ENCODE measurements around the gene WNT6.

- TF ChIP-seq CTCF (IDR thresholded peaks at IDR 0.05; ENCODE audit: control extremely low read depth in 1 of 3, insufficient read depth in 1 of 3, low read depth in 1 of 3, low read length in 3 of 3) (no peak), EP300 (IDR thresholded peaks at IDR 0.05; ENCODE audit: borderline replicate concordance in 1 of 2, low read depth in 2 of 2, low read length in 2 of 2) (no peak), GABPA (IDR thresholded peaks at IDR 0.05; ENCODE audit: borderline replicate concordance, insufficient read depth, low read length) (no peak), JUND (IDR thresholded peaks at IDR 0.05; ENCODE audit: low read length) (no peak), POLR2AphosphoS5 (IDR thresholded peaks at IDR 0.05; ENCODE audit: low read depth, low read length) (no peak), POLR2A (IDR thresholded peaks at IDR 0.05; ENCODE audit: control extremely low read depth in 1 of 2, low read depth in 2 of 2, low read length in 2 of 2) (no peak), CREB1 (IDR thresholded peaks at IDR 0.05) (no peak), TAF1 (IDR thresholded peaks at IDR 0.05; ENCODE audit: low read depth, low read length) (no peak), YY1 (IDR thresholded peaks at IDR 0.05; ENCODE audit: low read depth, low read length) (no peak), RXRA (IDR thresholded peaks at IDR 0.05; ENCODE audit: insufficient read depth, low read depth, low read length) (no peak), EZH2 (IDR thresholded peaks at IDR 0.05; ENCODE audit: low read depth, low read length, severe bottlenecking) (no peak)
Measured at GRCh38 chr2:218902427-218902826, 42.8 kb downstream of the WNT6 start.
